ENCODE measurements around the gene CCNH. TPM values are rescaled to one million over a fixed set of nuclear protein-coding genes. Genes with fewer than 3 reads are reported as not detected.

Gene CCNH
- total RNA-seq, 1 experiment from 2014 or later, result 121 TPM

DNA sequence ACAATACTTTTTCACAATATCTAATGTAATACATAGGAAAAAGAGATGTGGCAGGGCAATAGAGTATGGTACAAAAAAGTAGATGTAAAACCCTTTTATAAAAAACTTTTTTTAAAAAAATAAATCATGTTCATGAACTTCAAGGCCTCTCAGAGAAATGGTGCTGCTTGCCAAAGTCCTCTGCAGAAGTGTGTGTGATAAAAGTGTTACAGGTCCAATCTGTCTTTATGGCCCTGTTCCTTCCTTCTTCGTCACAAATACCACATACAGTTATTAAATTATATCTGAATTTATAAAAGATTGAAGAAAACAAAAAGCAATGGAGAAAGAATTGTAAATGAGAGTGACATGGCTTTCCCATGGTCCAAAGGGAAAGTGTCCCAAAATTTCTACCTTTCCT lies 21.7 kb upstream of the CCNH start:
- Histone ChIP-seq H3K9ac (ENCODE audit: low read length) (no peak overlapping the region), H3K9me2 (replicated peaks; ENCODE audit: low read length) (no peaks in the 10 kb centered on the region), H3K27me3 (ENCODE audit: low read length) (no peaks in the 10 kb centered on the region), H3F3A (ENCODE audit: low read length, unreplicated experiment) (no peaks in the 10 kb centered on the region), H4K20me1 (ENCODE audit: low read length) (no peaks in the 10 kb centered on the region), H3K36me3 (ENCODE audit: low read depth, low read length) (no peaks in the 10 kb centered on the region), H3K4me1 (ENCODE audit: insufficient read depth, low read length) (no peaks in the 10 kb centered on the region), H3K9me3 (ENCODE audit: low read length) (no peaks in the 10 kb centered on the region), H2AFZ (ENCODE audit: low read length) (no peak overlapping the region), H3K4me2 (ENCODE audit: low read length) (no peak overlapping the region), H3K4me3 (ENCODE audit: low read length) (no peak overlapping the region), H3K79me2 (ENCODE audit: low read length) (no peaks in the 10 kb centered on the region), H3K27ac (ENCODE audit: low read length) (no peak overlapping the region)
- intact Hi-C loops (cut with micrococcal nuclease), result no loop called here
- no TSS peak for BruUV-seq (replicated peaks)
- ATAC-seq (no peak), DNase-seq (no peak)
- TF ChIP-seq EZH2phosphoT487 (IDR thresholded peaks at IDR 0.05; ENCODE audit: borderline replicate concordance, low read length) (no peak), EZH2 (IDR thresholded peaks at IDR 0.05; ENCODE audit: low read length, unreplicated experiment) (no peak), CTCF (conservative IDR thresholded peaks at IDR 0.05; ENCODE audit: low read depth, low read length) (no peak)
- ChIA-PET CTCF (no interaction called here), POLR2A (ENCODE audit: unreplicated experiment) (no interaction called here)

DNA sequence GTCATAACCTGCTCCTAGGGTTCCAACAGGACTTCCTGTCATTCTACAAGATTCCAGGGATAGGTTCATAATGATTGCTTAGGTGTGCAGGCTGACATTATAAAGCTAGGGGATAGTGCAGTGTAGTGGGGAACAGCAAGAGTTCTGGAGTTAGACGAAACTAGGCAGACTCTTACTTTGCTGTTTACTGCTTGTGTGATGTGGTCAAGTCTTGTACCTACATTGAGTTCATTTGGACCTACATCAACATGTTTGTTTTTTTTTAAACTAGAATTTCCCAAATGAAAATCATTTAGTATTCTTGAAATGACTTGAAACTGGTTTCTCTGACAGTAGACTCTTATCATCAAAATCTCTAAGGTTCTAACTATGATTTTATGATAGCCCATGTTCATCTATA lies 21.2 kb upstream of the CCNH start:
- no peak for DNase-seq

GRCh38 chr5:87432460-87432859 lies 19.7 kb upstream of the CCNH start:
- TF ChIP-seq EZH2 (IDR thresholded peaks at IDR 0.05; ENCODE audit: low read length, unreplicated experiment) (no peak), CTCF (conservative IDR thresholded peaks at IDR 0.05; ENCODE audit: low read depth, low read length) (no peak), EZH2phosphoT487 (IDR thresholded peaks at IDR 0.05; ENCODE audit: borderline replicate concordance, low read length) (no peak)
- Histone ChIP-seq H3K9ac (ENCODE audit: low read length) (no peak overlapping the region), H3K27ac (ENCODE audit: low read length) (no peak overlapping the region), H4K20me1 (ENCODE audit: low read length) (no peaks in the 10 kb centered on the region), H3F3A (ENCODE audit: low read length, unreplicated experiment) (no peaks in the 10 kb centered on the region), H3K36me3 (ENCODE audit: low read depth, low read length) (no peaks in the 10 kb centered on the region), H3K4me1 (ENCODE audit: insufficient read depth, low read length) (no peaks in the 10 kb centered on the region), H3K79me2 (ENCODE audit: low read length) (no peaks in the 10 kb centered on the region), H3K4me3 (ENCODE audit: low read length) (no peak overlapping the region), H3K9me3 (ENCODE audit: low read length) (no peaks in the 10 kb centered on the region), H3K27me3 (ENCODE audit: low read length) (no peaks in the 10 kb centered on the region), H3K9me2 (replicated peaks; ENCODE audit: low read length) (no peaks in the 10 kb centered on the region), H3K4me2 (ENCODE audit: low read length) (no peak overlapping the region), H2AFZ (ENCODE audit: low read length) (no peak overlapping the region)
- DNase-seq, result no peak
- ChIA-PET CTCF (no interaction called here), POLR2A (ENCODE audit: unreplicated experiment) (no interaction called here)
- no TSS peak for BruUV-seq (replicated peaks)
- ATAC-seq, result no peak
- intact Hi-C loops (cut with micrococcal nuclease), result no loop called here

More for the DNA sequence above, 21.2 kb upstream of the CCNH start:
- no peak overlapping the region for H3K4me2 ChIP-seq (ENCODE audit: low read length)
- ChIA-PET POLR2A (ENCODE audit: unreplicated experiment) (no interaction called here), CTCF (no interaction called here)
- no peaks in the 10 kb centered on the region for H3F3A ChIP-seq (ENCODE audit: low read length, unreplicated experiment)
- H3K9ac ChIP-seq (ENCODE audit: low read length), result no peak overlapping the region
- H3K36me3 ChIP-seq (ENCODE audit: low read depth, low read length), result no peaks in the 10 kb centered on the region
- H4K20me1 ChIP-seq (ENCODE audit: low read length), result no peaks in the 10 kb centered on the region
- H3K9me2 ChIP-seq (replicated peaks; ENCODE audit: low read length), result no peaks in the 10 kb centered on the region
- H3K9me3 ChIP-seq (ENCODE audit: low read length), result no peaks in the 10 kb centered on the region
- ATAC-seq, result no peak
- H3K79me2 ChIP-seq (ENCODE audit: low read length), result no peaks in the 10 kb centered on the region
- no peak overlapping the region for H2AFZ ChIP-seq (ENCODE audit: low read length)
- H3K4me3 ChIP-seq (ENCODE audit: low read length), result no peak overlapping the region
- no peak overlapping the region for H3K27ac ChIP-seq (ENCODE audit: low read length)
- no peak for TF ChIP-seq EZH2phosphoT487 (IDR thresholded peaks at IDR 0.05; ENCODE audit: borderline replicate concordance, low read length)
- no peak for TF ChIP-seq EZH2 (IDR thresholded peaks at IDR 0.05; ENCODE audit: low read length, unreplicated experiment)
- no peak for TF ChIP-seq CTCF (conservative IDR thresholded peaks at IDR 0.05; ENCODE audit: low read depth, low read length)
- H3K4me1 ChIP-seq (ENCODE audit: insufficient read depth, low read length), result no peaks in the 10 kb centered on the region
- BruUV-seq (replicated peaks), result no TSS peak
- intact Hi-C loops (cut with micrococcal nuclease), result no loop called here
- H3K27me3 ChIP-seq (ENCODE audit: low read length), result no peaks in the 10 kb centered on the region
